ENCODE results near the gene SENP5. TPM values are rescaled to one million over a fixed set of nuclear protein-coding genes. Genes with fewer than 3 reads are reported as not detected.

The SENP5 gene
- total RNA-seq, 4 donors from 2014 or later, result 21.4 to 42.7 (median 31.7) TPM

- no peaks in the 10 kb centered on the region for H3K27me3 ChIP-seq
- in situ Hi-C loops (cut with MboI; ENCODE audit: low sequenced_read_pairs in 4 of 4) (no loop called here), intact Hi-C loops (cut with DNase I; ENCODE audit: low total_unique reads) (no loop called here)
- DNase-seq, result no peak
- no peak for TF ChIP-seq CTCF (IDR thresholded peaks at IDR 0.05 in 4 of 5, conservative IDR thresholded peaks at IDR 0.05 in 1 of 5)
- no peak for TF ChIP-seq POLR2A (IDR thresholded peaks at IDR 0.05)
- no peak for ATAC-seq
- peaks cover 0 to 32% of the 10 kb centered on the region in 2 donors for H3K36me3 ChIP-seq
- no peaks in the 10 kb centered on the region for H3K9me3 ChIP-seq
- no peak overlapping the region for H3K4me3 ChIP-seq
- H3K4me1 ChIP-seq, result no peaks in the 10 kb centered on the region
- H3K27ac ChIP-seq, result no peak overlapping the region
Observed at GRCh38 chr3:196918968-196919367, 51.2 kb downstream of the SENP5 start.

- in situ Hi-C loops (cut with MboI; ENCODE audit: low sequenced_read_pairs in 4 of 4), result no loop called here
- no peak for ATAC-seq
- Histone ChIP-seq H3K27ac (no peak overlapping the region), H3K4me3 (no peak overlapping the region), H3K27me3 (no peaks in the 10 kb centered on the region), H3K36me3 (peaks cover 0 to 20% of the 10 kb centered on the region in 2 donors), H3K4me1 (no peaks in the 10 kb centered on the region), H3K9me3 (no peaks in the 10 kb centered on the region)
- intact Hi-C loops (cut with DNase I; ENCODE audit: low total_unique reads), result no loop called here
- DNase-seq, result no peak
- TF ChIP-seq POLR2A (IDR thresholded peaks at IDR 0.05) (no peak), CTCF (IDR thresholded peaks at IDR 0.05 in 4 of 5, conservative IDR thresholded peaks at IDR 0.05 in 1 of 5) (no peak)
Observed at GRCh38 chr3:196920733-196921132, 53.0 kb downstream of the SENP5 start.

GRCh38 chr3:196927571-196928453 lies 60.1 kb downstream of the SENP5 start:
- Histone ChIP-seq H3K27ac (no peak overlapping the region), H3K27me3 (no peaks in the 10 kb centered on the region), H3K4me1 (no peaks in the 10 kb centered on the region), H3K36me3 (peaks cover 0 to 43% of the 10 kb centered on the region in 2 donors), H3K9me3 (no peaks in the 10 kb centered on the region), H3K4me3 (no peak overlapping the region)
- intact Hi-C loops (cut with DNase I; ENCODE audit: low total_unique reads), result no loop called here
- in situ Hi-C loops (cut with MboI; ENCODE audit: low sequenced_read_pairs in 4 of 4), result loop anchor here in 1 of 4 donors (25.0 kb wide), 1 partner anchor 366 kb away; the partner anchor contains the start of genes FBXO45 and WDR53
- TF ChIP-seq CTCF (IDR thresholded peaks at IDR 0.05 in 4 of 5, conservative IDR thresholded peaks at IDR 0.05 in 1 of 5) (no peak), POLR2A (IDR thresholded peaks at IDR 0.05) (no peak)
- ATAC-seq (no peak), DNase-seq (no peak)

GRCh38 chr3:196931157-196931556 lies 63.4 kb downstream of the SENP5 start:
- TF ChIP-seq POLR2A (IDR thresholded peaks at IDR 0.05), result no peak
- TF ChIP-seq CTCF (IDR thresholded peaks at IDR 0.05 in 4 of 5, conservative IDR thresholded peaks at IDR 0.05 in 1 of 5), result no peak
- H3K27ac ChIP-seq, result peak overlapping the region in 1 of 4 donors; percentile 26
- H3K4me1 ChIP-seq, result no peaks in the 10 kb centered on the region
- DNase-seq, result no peak
- intact Hi-C loops (cut with DNase I; ENCODE audit: low total_unique reads) (no loop called here), in situ Hi-C loops (cut with MboI; ENCODE audit: low sequenced_read_pairs in 4 of 4) (loop anchor here in 1 of 4 donors (25.0 kb wide), 1 partner anchor 369 kb away; the partner anchor contains the start of genes FBXO45 and WDR53)
- no peak overlapping the region for H3K4me3 ChIP-seq
- ATAC-seq, result no peak
- H3K36me3 ChIP-seq, result peaks cover 0 to 70% of the 10 kb centered on the region in 2 donors
- H3K9me3 ChIP-seq, result no peaks in the 10 kb centered on the region
- H3K27me3 ChIP-seq, result no peaks in the 10 kb centered on the region
